ENCODE results near the gene BRIX1. TPM values are rescaled to one million over a fixed set of nuclear protein-coding genes. Genes with fewer than 3 reads are reported as not detected.
"Not testable (repeated sequence)": the region's sequence is repeated elsewhere in the genome, so short reads cannot be mapped to it uniquely, and the experiment has no call there.

BRIX1 gene
- total RNA-seq, 2 experiments from 2014 or later = 81.2 to 104 TPM

DNA sequence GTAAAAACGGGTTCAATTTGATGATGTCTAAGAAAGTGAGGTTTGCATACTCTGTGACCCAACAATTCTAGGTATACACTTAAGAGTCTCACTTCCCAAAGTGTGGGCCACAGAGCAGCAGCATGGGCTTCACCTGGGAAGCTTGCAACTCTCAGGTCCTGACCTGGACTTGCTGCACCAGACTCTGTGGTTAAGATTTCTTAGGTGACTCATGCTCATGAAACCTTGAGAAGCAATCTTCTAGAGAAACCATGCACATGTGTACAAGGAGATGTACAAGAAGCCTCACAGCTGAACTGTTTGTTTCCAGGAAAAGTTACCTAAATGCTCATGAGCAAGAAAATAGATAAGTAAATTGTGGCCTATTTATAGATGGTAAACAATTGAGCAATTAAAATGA, 43.8 kb downstream of the BRIX1 start:
- H3K27me3 Mint-ChIP-seq = no peaks in the 10 kb centered on the region
- DNase-seq (peak; percentile 26), ATAC-seq (peak; percentile 92)
- H3K4me3 Mint-ChIP-seq = no peak overlapping the region
- H3K9me3 Mint-ChIP-seq (ENCODE audit: low read depth) = no peaks in the 10 kb centered on the region
- peaks cover 11% of the 10 kb centered on the region for H3K36me3 Mint-ChIP-seq (ENCODE audit: low read depth)
- ChIA-PET CTCF (interaction anchor here (0.7 to 1.4 kb wide), 2 partner anchors 9 to 14 kb away, joined by 3 to 6 read pairs; no protein-coding TSS in a partner anchor), POLR2A (no interaction called here)
- H3K27ac Mint-ChIP-seq = peak overlapping the region; percentile 14
- H3K4me1 Mint-ChIP-seq = peaks cover 13% of the 10 kb centered on the region
- intact Hi-C loops (cut with DNase I, micrococcal nuclease) = loop anchor here in 1 of 2 experiments (2.0 kb wide), 1 partner anchor 43 kb away; no protein-coding TSS in a partner anchor

DNA sequence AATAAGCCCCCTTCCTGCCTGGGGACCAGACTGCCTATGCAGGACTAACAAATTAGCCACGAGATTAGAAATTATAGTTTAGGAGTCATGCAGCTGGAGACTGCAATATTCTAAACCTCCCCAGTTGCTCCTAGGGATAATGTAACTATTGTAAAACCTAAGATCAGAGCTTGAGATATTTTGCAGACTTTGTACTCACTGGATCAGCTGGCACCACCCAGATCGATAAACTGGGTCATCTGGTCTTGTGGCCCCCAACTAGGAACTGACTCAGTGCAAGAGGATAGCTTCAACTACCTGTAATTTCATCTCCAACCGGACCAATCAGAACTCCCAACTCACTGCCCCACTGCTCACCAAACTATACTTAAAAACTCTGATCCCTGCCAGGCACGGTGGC, 52.0 kb downstream of the BRIX1 start:
- ATAC-seq = no peak
- no peak for DNase-seq
- Mint-ChIP-seq H3K36me3 (ENCODE audit: low read depth) (peaks cover 18% of the 10 kb centered on the region), H3K9me3 (ENCODE audit: low read depth) (peaks cover 6% of the 10 kb centered on the region), H3K4me1 (no peaks in the 10 kb centered on the region), H3K27ac (no peak overlapping the region), H3K4me3 (no peak overlapping the region), H3K27me3 (no peaks in the 10 kb centered on the region)
- CTCF ChIA-PET = no interaction called here
- POLR2A ChIA-PET = no interaction called here
- intact Hi-C loops (cut with DNase I, micrococcal nuclease) = no loop called here

- Mint-ChIP-seq H3K36me3 (ENCODE audit: low read depth) (peaks cover 18% of the 10 kb centered on the region), H3K27ac (no peak overlapping the region), H3K27me3 (no peaks in the 10 kb centered on the region), H3K4me1 (no peaks in the 10 kb centered on the region), H3K9me3 (ENCODE audit: low read depth) (peaks cover 6% of the 10 kb centered on the region), H3K4me3 (no peak overlapping the region)
- ChIA-PET POLR2A (no interaction called here), CTCF (no interaction called here)
- DNase-seq (no peak), ATAC-seq (no peak)
- intact Hi-C loops (cut with DNase I, micrococcal nuclease) = no loop called here
These were observed 52.7 kb downstream of the BRIX1 start for GRCh38 chr5:34968258-34968657.

DNA sequence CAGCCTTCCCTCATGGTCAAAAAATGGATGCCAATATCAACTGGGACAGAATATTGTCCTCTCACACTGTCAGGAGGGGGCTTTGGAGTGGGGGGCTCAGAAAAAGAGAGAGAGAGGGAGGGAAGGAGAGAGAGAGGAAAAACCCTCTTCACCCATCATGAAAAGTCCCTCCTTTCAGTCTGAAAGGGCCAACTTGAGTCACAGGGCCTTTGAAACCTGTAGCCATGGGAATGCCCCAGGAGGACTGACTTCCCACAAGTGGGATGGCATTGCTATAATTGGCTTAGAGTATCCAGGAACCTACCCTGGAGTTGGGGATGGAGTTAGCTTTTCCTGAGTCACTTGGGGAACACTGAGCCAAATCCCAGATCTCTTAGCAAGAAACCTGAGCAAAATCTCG, 55.0 kb downstream of the BRIX1 start:
- POLR2A ChIA-PET = no interaction called here
- H3K27me3 Mint-ChIP-seq = peaks cover 3% of the 10 kb centered on the region
- intact Hi-C loops (cut with DNase I, micrococcal nuclease) = no loop called here
- CTCF ChIA-PET = no interaction called here
- ATAC-seq = no peak
- H3K4me1 Mint-ChIP-seq = no peaks in the 10 kb centered on the region
- peaks cover 6% of the 10 kb centered on the region for H3K9me3 Mint-ChIP-seq (ENCODE audit: low read depth)
- no peak overlapping the region for H3K4me3 Mint-ChIP-seq
- H3K27ac Mint-ChIP-seq = no peak overlapping the region
- H3K36me3 Mint-ChIP-seq (ENCODE audit: low read depth) = peaks cover 16% of the 10 kb centered on the region
- no peak for DNase-seq

- POLR2A ChIA-PET; H3K36me3 Mint-ChIP-seq (ENCODE audit: low read depth); H3K9me3 Mint-ChIP-seq (ENCODE audit: low read depth); DNase-seq; H3K4me1 Mint-ChIP-seq; ATAC-seq; H3K4me3 Mint-ChIP-seq; intact Hi-C loops (cut with DNase I, micrococcal nuclease); CTCF ChIA-PET; H3K27me3 Mint-ChIP-seq; H3K27ac Mint-ChIP-seq: not testable (repeated sequence)
These were observed 56.1 kb downstream of the BRIX1 start for GRCh38 chr5:34971655-34972054.

Other genes starting within 250 kb of the BRIX1 start
- gene TTC23L, start 76.5 kb upstream of the BRIX1 start, total RNA-seq = under 1 TPM; 0.26 to 0.30 TPM
- 10 to 100 TPM; 38.7 to 43.0 TPM for gene RAD1, start 207 bp upstream of the BRIX1 start, total RNA-seq
- gene DNAJC21, start 13.8 kb downstream of the BRIX1 start, total RNA-seq = 10 to 100 TPM; 58.5 to 58.6 TPM
- not detected for gene AGXT2, start 132.2 kb downstream of the BRIX1 start, total RNA-seq